ENCODE results near the gene NRGN. TPM values are rescaled to one million over a fixed set of nuclear protein-coding genes. Genes with fewer than 3 reads are reported as not detected.

NRGN gene
- total and polyA plus RNA-seq, 10 of the 15 experiments (the other 5 are each of a cell fraction or from before 2014, with no cell fraction given): 0.36 to 3.2 (median 1.1) TPM; not detected in 2

DNA sequence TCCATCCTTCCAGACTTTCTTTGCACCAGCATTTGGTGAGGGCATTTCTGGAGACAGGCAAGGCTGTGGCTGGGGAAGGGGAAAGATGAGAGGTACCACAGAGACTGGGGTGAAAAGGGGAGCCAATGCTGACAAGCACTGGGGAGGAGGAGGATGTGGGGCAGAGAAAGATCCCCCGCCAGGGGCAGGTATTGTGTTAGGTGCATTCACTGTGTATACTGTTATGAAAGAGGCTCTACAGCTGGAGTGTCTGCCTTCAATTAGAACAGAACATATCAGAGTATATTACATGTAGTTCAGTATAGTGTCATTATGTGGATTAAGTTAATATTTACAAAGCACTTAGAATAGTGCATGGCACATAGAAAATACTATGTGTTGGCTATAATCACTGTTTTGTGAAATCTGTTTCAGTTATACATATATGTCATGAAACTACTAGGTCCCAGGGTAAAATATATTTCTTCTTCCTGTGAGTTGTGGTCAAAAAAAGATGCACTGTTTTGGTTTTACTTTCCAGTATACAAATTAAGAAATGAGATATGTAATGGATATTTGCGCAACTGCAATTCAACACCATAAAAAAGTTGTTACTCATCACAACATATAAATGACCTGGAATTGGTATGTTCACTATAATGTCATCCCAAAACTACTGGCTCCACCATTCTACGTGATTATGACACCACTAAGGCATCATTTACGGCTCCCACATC, 52.0 kb downstream of the NRGN start:
- no peaks in the 10 kb centered on the region for H3K36me3 ChIP-seq (ENCODE audit: control insufficient read depth in 2 of 2, insufficient read depth in 2 of 2, low read length in 1 of 2)
- ATAC-seq (peak; percentile 65), FAIRE-seq (no peak), DNase-seq (ENCODE audit: low read depth, low spot score) (no peak)
- peaks cover 78% of the 10 kb centered on the region for H3K79me2 ChIP-seq (ENCODE audit: control insufficient read depth, insufficient read depth, low read length)
- peak overlapping the region; percentile 15; the same call in 1 of the 2 replicates for H3K27ac ChIP-seq (ENCODE audit: control insufficient read depth, insufficient read depth)
- no peaks in the 10 kb centered on the region for H3K27me3 ChIP-seq (replicated peaks in 1 of 2; ENCODE audit: control insufficient read depth in 2 of 2, insufficient read depth in 2 of 2, low read length in 1 of 2)
- intact Hi-C loops (cut with micrococcal nuclease; ENCODE audit: unreplicated experiment) (no loop called here), in situ Hi-C loops (cut with MboI) (no loop called here)
- ChIA-PET CTCF (interaction anchor here (1.1 to 11.5 kb wide), 7 partner anchors 9 to 150 kb away, joined by 3 to 272 read pairs (median 29); partner anchors contain the start of gene ESAM), RAD21 (ENCODE audit: unreplicated experiment) (interaction anchor here (1.0 to 7.1 kb wide), 6 partner anchors 28 to 121 kb away, joined by 3 to 56 read pairs (median 6); partner anchors contain the start of genes ESAM, SIAE and SPA17), POLR2A (interaction anchor here (0.6 to 1.0 kb wide), 2 partner anchors 12 to 118 kb away, joined by 3 read pairs; partner anchors contain the start of gene SPA17), SMC1A (ENCODE audit: uncharacterized antibody, unreplicated experiment) (interaction anchor here (1.3 to 8.4 kb wide), 4 partner anchors 27 to 121 kb away, joined by 3 to 83 read pairs (median 12); no protein-coding TSS in a partner anchor)
- H3K9me3 ChIP-seq (replicated peaks; ENCODE audit: control insufficient read depth, insufficient read depth, low read length): no peaks in the 10 kb centered on the region
- WGBS (ENCODE audit: insufficient coverage, insufficient replicate concordance, low lambda C conversion rate, missing lambda C conversion rate): 39% methylated on average over 4 of the region's 4 CpGs
- H3K4me1 ChIP-seq (ENCODE audit: control insufficient read depth, insufficient read depth, low read length): peaks cover 12% of the 10 kb centered on the region
- peak overlapping the region; percentile 63 for H3K4me2 ChIP-seq (ENCODE audit: control insufficient read depth, insufficient read depth)
- peak; percentile 66 for TF ChIP-seq RUNX3 (IDR thresholded peaks at IDR 0.05; ENCODE audit: low read length)
- TF ChIP-seq, protein P1, sequence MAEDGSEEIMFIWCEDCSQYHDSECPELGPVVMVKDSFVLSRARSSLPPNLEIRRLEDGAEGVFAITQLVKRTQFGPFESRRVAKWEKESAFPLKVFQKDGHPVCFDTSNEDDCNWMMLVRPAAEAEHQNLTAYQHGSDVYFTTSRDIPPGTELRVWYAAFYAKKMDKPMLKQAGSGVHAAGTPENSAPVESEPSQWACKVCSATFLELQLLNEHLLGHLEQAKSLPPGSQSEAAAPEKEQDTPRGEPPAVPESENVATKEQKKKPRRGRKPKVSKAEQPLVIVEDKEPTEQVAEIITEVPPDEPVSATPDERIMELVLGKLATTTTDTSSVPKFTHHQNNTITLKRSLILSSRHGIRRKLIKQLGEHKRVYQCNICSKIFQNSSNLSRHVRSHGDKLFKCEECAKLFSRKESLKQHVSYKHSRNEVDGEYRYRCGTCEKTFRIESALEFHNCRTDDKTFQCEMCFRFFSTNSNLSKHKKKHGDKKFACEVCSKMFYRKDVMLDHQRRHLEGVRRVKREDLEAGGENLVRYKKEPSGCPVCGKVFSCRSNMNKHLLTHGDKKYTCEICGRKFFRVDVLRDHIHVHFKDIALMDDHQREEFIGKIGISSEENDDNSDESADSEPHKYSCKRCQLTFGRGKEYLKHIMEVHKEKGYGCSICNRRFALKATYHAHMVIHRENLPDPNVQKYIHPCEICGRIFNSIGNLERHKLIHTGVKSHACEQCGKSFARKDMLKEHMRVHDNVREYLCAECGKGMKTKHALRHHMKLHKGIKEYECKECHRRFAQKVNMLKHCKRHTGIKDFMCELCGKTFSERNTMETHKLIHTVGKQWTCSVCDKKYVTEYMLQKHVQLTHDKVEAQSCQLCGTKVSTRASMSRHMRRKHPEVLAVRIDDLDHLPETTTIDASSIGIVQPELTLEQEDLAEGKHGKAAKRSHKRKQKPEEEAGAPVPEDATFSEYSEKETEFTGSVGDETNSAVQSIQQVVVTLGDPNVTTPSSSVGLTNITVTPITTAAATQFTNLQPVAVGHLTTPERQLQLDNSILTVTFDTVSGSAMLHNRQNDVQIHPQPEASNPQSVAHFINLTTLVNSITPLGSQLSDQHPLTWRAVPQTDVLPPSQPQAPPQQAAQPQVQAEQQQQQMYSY (CRISPR knock-in tag; IDR thresholded peaks at IDR 0.05): no peak
- peak; percentile 46; the same call in 1 of the 2 replicates for TF ChIP-seq CREB1 (IDR thresholded peaks at IDR 0.05; ENCODE audit: low read depth)
- no peaks in the 10 kb centered on the region for H4K20me1 ChIP-seq (ENCODE audit: control insufficient read depth, insufficient read depth)
- H3K4me3 ChIP-seq: no peak overlapping the region
- H3K9ac ChIP-seq (ENCODE audit: control insufficient read depth, insufficient read depth, low read length): no peak overlapping the region
- H2AFZ ChIP-seq (ENCODE audit: control insufficient read depth, low read depth, low read length): no peak overlapping the region
- BruUV-seq (replicated peaks): no TSS peak

Data from GM12878 (cell line).